Bronchial epithelial cell (primary cell): ENCODE data around the gene PPY. TPM values are rescaled to one million over a fixed set of nuclear protein-coding genes. Genes with fewer than 3 reads are reported as not detected.

Experiments used
- DNase-seq: peaks from one replicate; pipeline ENCODE4 v3.0.0-alpha.2; 2010; ENCODE audit warnings: low read depth
- FAIRE-seq: peaks from 2 replicates; lab custom pipeline; 2011; peaks lifted over from hg19 to GRCh38; lab: Jason Lieb, UNC
- H3K27me3 ChIP-seq: 2 replicates; pipeline ENCODE4 v1.5.1; 2011; ENCODE audit warnings: low read length; ENCODE audit not compliant: control insufficient read depth, insufficient read depth
- H3K36me3 ChIP-seq: 2 replicates; pipeline ENCODE4 v1.5.1; 2011; ENCODE audit warnings: low read length; ENCODE audit not compliant: control insufficient read depth, insufficient read depth
- H3K4me3 ChIP-seq: 2 replicates; pipeline ENCODE4 v1.5.1; 2011; ENCODE audit warnings: mild to moderate bottlenecking, low read depth, low read length, control low read depth
- CTCF ChIP-seq: IDR thresholded peaks from 2 replicates; pipeline ENCODE4 v1.5.1; 2011; ENCODE audit warnings: mild to moderate bottlenecking, moderate library complexity, low read length, control low read depth, inconsistent platforms; ENCODE audit not compliant: insufficient read depth, severe bottlenecking
- total RNA-seq: library from RNA; depleted of rRNA; stranded (reverse); fragments of >200 nt; gene quantifications from 2 replicates; pipeline ENCODE4 v1.2.1, GENCODE V29; 2014

Gene PPY
- total RNA-seq, 1 donor from 2014 or later, result not detected

- FAIRE-seq, result no peak
- no peak overlapping the region for H3K4me3 ChIP-seq
- TF ChIP-seq CTCF, result no peak
- peaks cover 30% of the 10 kb centered on the region for H3K27me3 ChIP-seq
- H3K36me3 ChIP-seq, result no peaks in the 10 kb centered on the region
- no peak for DNase-seq
Measured at GRCh38 chr17:43951750-43952149, 9.5 kb upstream of the PPY start.

GRCh38 chr17:43950554-43950953, 8.3 kb upstream of the PPY start:
- Histone ChIP-seq H3K4me3 (no peak overlapping the region), H3K27me3 (peaks cover 29% of the 10 kb centered on the region), H3K36me3 (no peaks in the 10 kb centered on the region)
- FAIRE-seq (no peak), DNase-seq (no peak)
- TF ChIP-seq CTCF, result no peak

GRCh38 chr17:43949781-43950180, 7.5 kb upstream of the PPY start:
- Histone ChIP-seq H3K4me3 (no peak overlapping the region), H3K27me3 (peaks cover 29% of the 10 kb centered on the region), H3K36me3 (no peaks in the 10 kb centered on the region)
- no peak for DNase-seq
- TF ChIP-seq CTCF, result no peak
- no peak for FAIRE-seq

GRCh38 chr17:43946781-43947180, 4.5 kb upstream of the PPY start:
- no peaks in the 10 kb centered on the region for H3K36me3 ChIP-seq
- no peak overlapping the region for H3K4me3 ChIP-seq
- peaks cover 8% of the 10 kb centered on the region for H3K27me3 ChIP-seq
- FAIRE-seq (no peak), DNase-seq (no peak)
- no peak for TF ChIP-seq CTCF

GRCh38 chr17:43945074-43945829, 3.0 kb upstream of the PPY start:
- TF ChIP-seq CTCF, result no peak
- H3K27me3 ChIP-seq, result no peaks in the 10 kb centered on the region

GRCh38 chr17:43940630-43941029, 1.6 kb downstream of the PPY start:
- DNase-seq (no peak), FAIRE-seq (peak; percentile 75)
- Histone ChIP-seq H3K36me3 (no peaks in the 10 kb centered on the region), H3K27me3 (peaks cover 2% of the 10 kb centered on the region), H3K4me3 (no peak overlapping the region)
- peak; percentile 45 for TF ChIP-seq CTCF

More at GRCh38 chr17:43945074-43945829, 3.0 kb upstream of the PPY start:
- DNase-seq (no peak), FAIRE-seq (no peak)
- Histone ChIP-seq H3K4me3 (no peak overlapping the region), H3K36me3 (no peaks in the 10 kb centered on the region)
